ENCODE results near the gene ADAMTSL4. TPM values are rescaled to one million over a fixed set of nuclear protein-coding genes. Genes with fewer than 3 reads are reported as not detected.

The ADAMTSL4 gene
- total and polyA plus RNA-seq, 2 donors (not counting 1 experiment from before 2014, with no cell fraction given) = 7.3 to 13.0 TPM

- Histone ChIP-seq H3K27me3 (ENCODE audit: control insufficient read depth, insufficient read depth, low read length) (no peaks in the 10 kb centered on the region), H3K9me3 (ENCODE audit: control insufficient read depth, insufficient read depth, low read depth, low read length) (no peaks in the 10 kb centered on the region), H4K20me1 (ENCODE audit: control insufficient read depth, extremely low read depth, insufficient read depth, low read length) (no peaks in the 10 kb centered on the region), H3K27ac (ENCODE audit: insufficient read depth, low read length) (no peak overlapping the region), H3K9ac (ENCODE audit: insufficient read depth, low read length) (no peak overlapping the region), H3K36me3 (ENCODE audit: control insufficient read depth, insufficient read depth, low read length) (peaks cover 13% of the 10 kb centered on the region), H3K79me2 (ENCODE audit: control insufficient read depth, insufficient read depth, low read length) (peaks cover 15% of the 10 kb centered on the region), H3K4me1 (ENCODE audit: control insufficient read depth, extremely low read depth, insufficient read depth, low read length) (peaks cover 24% of the 10 kb centered on the region), H2AFZ (ENCODE audit: low read length) (no peak overlapping the region), H3K4me2 (ENCODE audit: extremely low read depth, insufficient read depth, low read length) (no peak overlapping the region), H3K4me3 (replicated peaks in 1 of 4; ENCODE audit: control extremely low read depth in 1 of 4, insufficient read depth in 1 of 4, low read depth in 3 of 4, low read length in 4 of 4) (no peak overlapping the region)
- no peak for DNase-seq (ENCODE audit: low read depth in 2 of 2)
- TF ChIP-seq EZH2 (IDR thresholded peaks at IDR 0.05; ENCODE audit: low read length, missing control alignments) = no peak
- no peak for TF ChIP-seq CTCF (conservative IDR thresholded peaks at IDR 0.05 in 1 of 2, IDR thresholded peaks at IDR 0.05 in 1 of 2; ENCODE audit: low read depth in 1 of 2, low read length in 2 of 2)
Observed at GRCh38 chr1:150558303-150558704, 9.1 kb downstream of the ADAMTSL4 start.

- H3K4me1 ChIP-seq (ENCODE audit: control insufficient read depth, extremely low read depth, insufficient read depth, low read length) = peaks cover 31% of the 10 kb centered on the region
- no peak for DNase-seq (ENCODE audit: low read depth in 2 of 2)
Observed at GRCh38 chr1:150558761-150559655, 9.8 kb downstream of the ADAMTSL4 start.

More at GRCh38 chr1:150558761-150559655, 9.8 kb downstream of the ADAMTSL4 start:
- Histone ChIP-seq H3K9ac (ENCODE audit: insufficient read depth, low read length) (peak overlapping the region; percentile 3), H3K4me2 (ENCODE audit: extremely low read depth, insufficient read depth, low read length) (peak overlapping the region; percentile 58), H4K20me1 (ENCODE audit: control insufficient read depth, extremely low read depth, insufficient read depth, low read length) (no peaks in the 10 kb centered on the region), H3K9me3 (ENCODE audit: control insufficient read depth, insufficient read depth, low read depth, low read length) (no peaks in the 10 kb centered on the region), H3K79me2 (ENCODE audit: control insufficient read depth, insufficient read depth, low read length) (peaks cover 15% of the 10 kb centered on the region), H3K36me3 (ENCODE audit: control insufficient read depth, insufficient read depth, low read length) (peaks cover 13% of the 10 kb centered on the region), H3K27ac (ENCODE audit: insufficient read depth, low read length) (no peak overlapping the region), H2AFZ (ENCODE audit: low read length) (no peak overlapping the region), H3K27me3 (ENCODE audit: control insufficient read depth, insufficient read depth, low read length) (no peaks in the 10 kb centered on the region), H3K4me3 (replicated peaks in 1 of 4; ENCODE audit: control extremely low read depth in 1 of 4, insufficient read depth in 1 of 4, low read depth in 3 of 4, low read length in 4 of 4) (peak overlapping the region in 1 of 4 experiments; percentile 17)
- TF ChIP-seq EZH2 (IDR thresholded peaks at IDR 0.05; ENCODE audit: low read length, missing control alignments) (no peak), CTCF (conservative IDR thresholded peaks at IDR 0.05 in 1 of 2, IDR thresholded peaks at IDR 0.05 in 1 of 2; ENCODE audit: low read depth in 1 of 2, low read length in 2 of 2) (no peak)

All from fibroblast of lung (primary cell).